GM23338 (cell line): ENCODE measurements around the gene COPS6. TPM values are rescaled to one million over a fixed set of nuclear protein-coding genes. Genes with fewer than 3 reads are reported as not detected.

Experiments
- ATAC-seq: fragments of 200-7000 bp; cut with Tn5 transposase; 3 replicates; pipeline ENCODE4 v1.9.1; 2020
- DNase-seq: peaks from one replicate; pipeline ENCODE4 v3.0.0-alpha.2; 2015; ENCODE audit warnings: low spot score
- H2AFZ ChIP-seq: fragments of 200-600 bp; sonication (generic); 2 replicates; pipeline ENCODE4 v1.8.0; 2016; ENCODE audit warnings: antibody characterized with exemption, mild to moderate bottlenecking, moderate library complexity
- H3F3A ChIP-seq: fragments of 200-600 bp; sonication (generic); replicated peaks from 2 replicates; pipeline ENCODE4 v1.8.0; 2017; ENCODE audit warnings: antibody characterized with exemption, mixed run types, low read depth
- H3K27ac ChIP-seq: fragments of 200-600 bp; sonication (generic); 2 replicates; pipeline ENCODE4 v1.6.1; 2016; ENCODE audit warnings: low read depth
- H3K27me3 ChIP-seq: fragments of 200-600 bp; sonication (generic); 2 replicates; pipeline ENCODE4 v1.8.0; 2016; ENCODE audit warnings: mild to moderate bottlenecking, mixed run types, moderate library complexity; ENCODE audit not compliant: insufficient read depth
- H3K36me3 ChIP-seq: fragments of 200-600 bp; sonication (generic); 2 replicates; pipeline ENCODE4 v1.8.0; 2016; ENCODE audit warnings: mild to moderate bottlenecking; ENCODE audit not compliant: insufficient read depth
- H3K4me1 ChIP-seq: fragments of 200-600 bp; sonication (generic); 2 replicates; pipeline ENCODE4 v1.8.0; 2016; ENCODE audit warnings: mild to moderate bottlenecking, moderate library complexity; ENCODE audit not compliant: insufficient read depth
- H3K4me2 ChIP-seq: fragments of 200-600 bp; sonication (generic); 2 replicates; pipeline ENCODE4 v1.7.1; 2017; ENCODE audit warnings: mixed run types
- H3K4me3 ChIP-seq: fragments of 200-600 bp; sonication (generic); 2 replicates; pipeline ENCODE4 v1.6.1; 2016; ENCODE audit warnings: mixed run types
- H3K79me2 ChIP-seq: fragments of 200-600 bp; sonication (generic); replicated peaks from 2 replicates; pipeline ENCODE4 v1.8.0; 2017; ENCODE audit warnings: mild to moderate bottlenecking; ENCODE audit not compliant: insufficient read depth
- H3K9me2 ChIP-seq: fragments of 200-600 bp; sonication (generic); 2 replicates; pipeline ENCODE4 v1.8.0; 2017; ENCODE audit not compliant: insufficient read depth
- H4K20me1 ChIP-seq: fragments of 200-600 bp; sonication (generic); replicated peaks from 2 replicates; pipeline ENCODE4 v1.8.0; 2017; ENCODE audit warnings: mild to moderate bottlenecking; ENCODE audit not compliant: insufficient read depth
- H3K27ac Mint-ChIP-seq: 2 replicates; pipeline ENCODE4 v1.8.0; 2020; ENCODE audit warnings: inconsistent platforms, mild to moderate bottlenecking, moderate library complexity, mixed read lengths
- H3K27me3 Mint-ChIP-seq: 3 replicates; pipeline ENCODE4 v1.8.0; 2022; ENCODE audit warnings: low read depth, mild to moderate bottlenecking, moderate library complexity, mixed read lengths, inconsistent platforms; ENCODE audit not compliant: insufficient read depth, poor library complexity
- H3K36me3 Mint-ChIP-seq: 3 replicates; pipeline ENCODE4 v1.8.0; 2021; ENCODE audit warnings: low read depth, mild to moderate bottlenecking, inconsistent platforms, moderate library complexity, mixed read lengths
- H3K4me1 Mint-ChIP-seq: 3 replicates; pipeline ENCODE4 v1.8.0; 2020; ENCODE audit warnings: mild to moderate bottlenecking, inconsistent platforms, mixed read lengths
- H3K4me3 Mint-ChIP-seq: 3 replicates; pipeline ENCODE4 v1.8.0; 2021; ENCODE audit warnings: moderate library complexity, mild to moderate bottlenecking, inconsistent platforms, mixed read lengths
- H3K9me3 Mint-ChIP-seq: 3 replicates; pipeline ENCODE4 v1.8.0; 2020; ENCODE audit warnings: moderate library complexity, mild to moderate bottlenecking, inconsistent platforms, mixed read lengths
- CREB1 ChIP-seq: fragments of 250-450 bp; sonication (Bioruptor Pico); IDR thresholded peaks from 2 replicates; pipeline ENCODE4 v1.5.0; 2020; ENCODE audit warnings: low read depth, mild to moderate bottlenecking, moderate library complexity
- EZH2 ChIP-seq: fragments of 200-600 bp; sonication (generic); IDR thresholded peaks from one replicate; pipeline ENCODE4 v1.8.0; 2017; ENCODE audit warnings: antibody characterized with exemption, mild to moderate bottlenecking, low read depth; ENCODE audit not compliant: unreplicated experiment
- JUNB ChIP-seq: IDR thresholded peaks from one replicate; pipeline ENCODE4 v1.6.1; 2016; ENCODE audit warnings: antibody characterized with exemption; ENCODE audit not compliant: unreplicated experiment
- NANOG ChIP-seq: IDR thresholded peaks from 2 replicates; pipeline ENCODE4 v1.6.1; 2016; ENCODE audit warnings: antibody characterized with exemption, borderline replicate concordance
- POLR2AphosphoS5 ChIP-seq: IDR thresholded peaks from 2 replicates; pipeline ENCODE4 v1.6.1; 2016; ENCODE audit warnings: antibody characterized with exemption, low read depth
- STAT1 ChIP-seq: IDR thresholded peaks from one replicate; pipeline ENCODE4 v1.6.1; 2016; ENCODE audit warnings: antibody characterized with exemption; ENCODE audit not compliant: unreplicated experiment
- ZNF114 ChIP-seq: fragments of 250-450 bp; sonication (Bioruptor Pico); IDR thresholded peaks from 2 replicates; pipeline ENCODE4 v1.5.0; 2020; ENCODE audit warnings: mild to moderate bottlenecking, moderate library complexity
- ZNF331 ChIP-seq: fragments of 250-450 bp; sonication (Bioruptor Pico); IDR thresholded peaks from 2 replicates; pipeline ENCODE4 v1.5.0; 2020; ENCODE audit warnings: low read depth, mild to moderate bottlenecking, moderate library complexity
- polyA plus RNA-seq: library from polyadenylated mRNA; unstranded; fragments of >200 nt; fragmentation: Nextera tagmentation; extraction: Ambion mirVana; gene quantifications from 2 replicates; pipeline ENCODE4 v1.2.1, GENCODE V29; 2016
- total RNA-seq: library from RNA; depleted of rRNA; stranded (reverse); fragments of >200 nt; shearing (Covaris generic); gene quantifications from 2 replicates; pipeline ENCODE4 v1.2.3, GENCODE V29; 2014
- TF ChIP-seq, protein P1 (sequence below): IDR thresholded peaks from 2 replicates; pipeline ENCODE4 v1.6.1; 2016; ENCODE audit warnings: antibody characterized with exemption

The COPS6 gene
- total and polyA plus RNA-seq, 2 experiments from 2014 or later = 89.8 to 198 TPM

- no peaks in the 10 kb centered on the region; the same call in 1 of the 2 replicates for H4K20me1 ChIP-seq
- H3K4me1 ChIP-seq = peaks cover 8% of the 10 kb centered on the region
- ATAC-seq = no peak
- TF ChIP-seq JUNB (no peak), ZNF331 (no peak), POLR2AphosphoS5 (0 out of 2 replicates have a peak, but pooled peaks have one; percentile 22), ZNF114 (no peak), CREB1 (no peak), EZH2 (no peak), STAT1 (no peak), NANOG (no peak)
- TF ChIP-seq, protein P1, sequence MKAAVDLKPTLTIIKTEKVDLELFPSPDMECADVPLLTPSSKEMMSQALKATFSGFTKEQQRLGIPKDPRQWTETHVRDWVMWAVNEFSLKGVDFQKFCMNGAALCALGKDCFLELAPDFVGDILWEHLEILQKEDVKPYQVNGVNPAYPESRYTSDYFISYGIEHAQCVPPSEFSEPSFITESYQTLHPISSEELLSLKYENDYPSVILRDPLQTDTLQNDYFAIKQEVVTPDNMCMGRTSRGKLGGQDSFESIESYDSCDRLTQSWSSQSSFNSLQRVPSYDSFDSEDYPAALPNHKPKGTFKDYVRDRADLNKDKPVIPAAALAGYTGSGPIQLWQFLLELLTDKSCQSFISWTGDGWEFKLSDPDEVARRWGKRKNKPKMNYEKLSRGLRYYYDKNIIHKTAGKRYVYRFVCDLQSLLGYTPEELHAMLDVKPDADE = no peak
- H3K27me3 ChIP-seq = peaks cover 21% of the 10 kb centered on the region
- H3K27ac Mint-ChIP-seq = no peak overlapping the region
- no peak overlapping the region for H3K4me2 ChIP-seq
- no peak overlapping the region for H3K4me3 ChIP-seq
- peaks cover 5% of the 10 kb centered on the region for H3K79me2 ChIP-seq
- no peak for DNase-seq
- H3K4me1 Mint-ChIP-seq = peaks cover 12% of the 10 kb centered on the region; the same call in 2 of the 3 replicates
- H3K36me3 Mint-ChIP-seq = peaks cover 9% of the 10 kb centered on the region; the same call in 1 of the 3 replicates
- no peak overlapping the region for H2AFZ ChIP-seq
- H3K27ac ChIP-seq = no peak overlapping the region
- H3K9me2 ChIP-seq = no peaks in the 10 kb centered on the region
- H3K36me3 ChIP-seq = no peaks in the 10 kb centered on the region
- peaks cover 28% of the 10 kb centered on the region for H3K27me3 Mint-ChIP-seq
- peak overlapping the region; percentile 28; the same call in 2 of the 3 replicates for H3K4me3 Mint-ChIP-seq
- H3F3A ChIP-seq = peaks cover 30% of the 10 kb centered on the region
- H3K9me3 Mint-ChIP-seq = no peaks in the 10 kb centered on the region
Observed at GRCh38 chr7:100124301-100125230, 35.8 kb downstream of the COPS6 start.

GRCh38 chr7:100126239-100126930, 37.6 kb downstream of the COPS6 start:
- H3K9me3 Mint-ChIP-seq = no peaks in the 10 kb centered on the region
- H3K27ac ChIP-seq = peak overlapping the region; percentile 100
- DNase-seq (no peak), ATAC-seq (no peak)
- H4K20me1 ChIP-seq = no peaks in the 10 kb centered on the region; the same call in 1 of the 2 replicates
- H3K36me3 Mint-ChIP-seq = peaks cover 9% of the 10 kb centered on the region; the same call in 1 of the 3 replicates
- H3K27me3 ChIP-seq = peaks cover 21% of the 10 kb centered on the region
- H3K4me2 ChIP-seq = peak overlapping the region; percentile 96
- peak overlapping the region; percentile 99 for H3K27ac Mint-ChIP-seq
- peaks cover 5% of the 10 kb centered on the region for H3K79me2 ChIP-seq
- TF ChIP-seq ZNF114 (0 out of 2 replicates have a peak, but pooled peaks have one; percentile 26), STAT1 (no peak)
- H2AFZ ChIP-seq = peak overlapping the region; percentile 94
- H3K4me3 Mint-ChIP-seq = peak overlapping the region; percentile 99
- peak overlapping the region; percentile 99 for H3K4me3 ChIP-seq
- H3K4me1 ChIP-seq = no peaks in the 10 kb centered on the region; the same call in 1 of the 2 replicates
- no peaks in the 10 kb centered on the region for H3K9me2 ChIP-seq
- H3K4me1 Mint-ChIP-seq = peaks cover 6% of the 10 kb centered on the region; the same call in 2 of the 3 replicates
- H3F3A ChIP-seq = peaks cover 23% of the 10 kb centered on the region
- H3K36me3 ChIP-seq = no peaks in the 10 kb centered on the region
- H3K27me3 Mint-ChIP-seq = peaks cover 25% of the 10 kb centered on the region
